GM18502 (cell line): Measurements from ENCODE around the gene NHEJ1.

Experiments used
- ATAC-seq: cut with Tn5 transposase; IDR thresholded peaks from one replicate; pipeline ENCODE4 v1.9.1; 2021; ENCODE audit warnings: mild to moderate bottlenecking; ENCODE audit not compliant: unreplicated experiment, poor library complexity

NHEJ1 gene

GRCh38 chr2:219035942-219036341 lies 124.7 kb downstream of the NHEJ1 start:
- ATAC-seq = no peak

GRCh38 chr2:219034823-219035222 lies 125.8 kb downstream of the NHEJ1 start:
- ATAC-seq = no peak

GRCh38 chr2:219032051-219032745 lies 128.4 kb downstream of the NHEJ1 start:
- ATAC-seq = no peak

- no peak for ATAC-seq
These were observed 129.4 kb downstream of the NHEJ1 start for GRCh38 chr2:219031005-219031738.

- no peak for ATAC-seq
These were observed 130.3 kb downstream of the NHEJ1 start for GRCh38 chr2:219030177-219030940.

- peak; percentile 69 for ATAC-seq
These were observed 130.8 kb downstream of the NHEJ1 start for GRCh38 chr2:219029829-219030165.

GRCh38 chr2:219028996-219029828 lies 131.4 kb downstream of the NHEJ1 start:
- ATAC-seq = no peak

GRCh38 chr2:219028141-219028540 lies 132.5 kb downstream of the NHEJ1 start:
- no peak for ATAC-seq

- ATAC-seq = no peak
These were observed 133.0 kb downstream of the NHEJ1 start for GRCh38 chr2:219027511-219028055.

GRCh38 chr2:219026946-219027345 lies 133.7 kb downstream of the NHEJ1 start:
- ATAC-seq = no peak

GRCh38 chr2:219025637-219026585 lies 134.7 kb downstream of the NHEJ1 start:
- ATAC-seq = no peak
